ENCODE measurements around the gene SEC16B.

The SEC16B gene

GRCh38 chr1:177969825-177970371 is at the start of gene SEC16B:
TSS of gene SEC16B (minus strand) at chr1:177970058. CDS start at chr1:177967981, 2,077 bp downstream.
- DNase-seq = no peak

GRCh38 chr1:178019622-178020021 is 49.8 kb upstream of the SEC16B start:
- no peak for DNase-seq

- DNase-seq = no peak
Observed at GRCh38 chr1:178019208-178019607, 49.4 kb upstream of the SEC16B start.

GRCh38 chr1:178017517-178017916 is 47.7 kb upstream of the SEC16B start:
- DNase-seq = no peak

- DNase-seq = no peak
Observed at GRCh38 chr1:178011864-178012503, 42.1 kb upstream of the SEC16B start.

GRCh38 chr1:178011465-178011828 is 41.6 kb upstream of the SEC16B start:
- no peak for DNase-seq

GRCh38 chr1:178010674-178011464 is 41.0 kb upstream of the SEC16B start:
- no peak for DNase-seq

GRCh38 chr1:178006043-178006442 is 36.2 kb upstream of the SEC16B start:
- no peak for DNase-seq

GRCh38 chr1:178005450-178005849 is 35.6 kb upstream of the SEC16B start:
- DNase-seq = no peak

- DNase-seq = no peak
Observed at GRCh38 chr1:178004926-178005391, 35.1 kb upstream of the SEC16B start.

GRCh38 chr1:177998696-177999631 is 29.1 kb upstream of the SEC16B start:
- DNase-seq = no peak

- DNase-seq = no peak
Observed at GRCh38 chr1:177996957-177997356, 27.1 kb upstream of the SEC16B start.

GRCh38 chr1:177995369-177995768 is 25.5 kb upstream of the SEC16B start:
- no peak for DNase-seq

- DNase-seq = peak; percentile 32
Observed at GRCh38 chr1:177986281-177986680, 16.4 kb upstream of the SEC16B start.

- no peak for DNase-seq
Observed at GRCh38 chr1:177984761-177985160, 14.9 kb upstream of the SEC16B start.

GRCh38 chr1:177984136-177984525 is 14.3 kb upstream of the SEC16B start:
- no peak for DNase-seq

GRCh38 chr1:177983482-177984135 is 13.8 kb upstream of the SEC16B start:
- DNase-seq = no peak

- DNase-seq = no peak
Observed at GRCh38 chr1:177983077-177983476, 13.2 kb upstream of the SEC16B start.

- no peak for DNase-seq
Observed at GRCh38 chr1:177981200-177981599, 11.3 kb upstream of the SEC16B start.

GRCh38 chr1:177979272-177979671 is 9.4 kb upstream of the SEC16B start:
- no peak for DNase-seq

- DNase-seq = no peak
Observed at GRCh38 chr1:177978530-177978929, 8.7 kb upstream of the SEC16B start.

- DNase-seq = no peak
Observed at GRCh38 chr1:177977141-177977540, 7.3 kb upstream of the SEC16B start.

Measured in NCI-H187 treated with DMSO at 0.1 percent for 48 hours (cell line).